ENCODE data around the gene MICALL1. TPM values are rescaled to one million over a fixed set of nuclear protein-coding genes. Genes with fewer than 3 reads are reported as not detected.

Gene MICALL1
- total RNA-seq, 4 donors from 2014 or later = 64.7 to 139 (median 88.4) TPM

DNA sequence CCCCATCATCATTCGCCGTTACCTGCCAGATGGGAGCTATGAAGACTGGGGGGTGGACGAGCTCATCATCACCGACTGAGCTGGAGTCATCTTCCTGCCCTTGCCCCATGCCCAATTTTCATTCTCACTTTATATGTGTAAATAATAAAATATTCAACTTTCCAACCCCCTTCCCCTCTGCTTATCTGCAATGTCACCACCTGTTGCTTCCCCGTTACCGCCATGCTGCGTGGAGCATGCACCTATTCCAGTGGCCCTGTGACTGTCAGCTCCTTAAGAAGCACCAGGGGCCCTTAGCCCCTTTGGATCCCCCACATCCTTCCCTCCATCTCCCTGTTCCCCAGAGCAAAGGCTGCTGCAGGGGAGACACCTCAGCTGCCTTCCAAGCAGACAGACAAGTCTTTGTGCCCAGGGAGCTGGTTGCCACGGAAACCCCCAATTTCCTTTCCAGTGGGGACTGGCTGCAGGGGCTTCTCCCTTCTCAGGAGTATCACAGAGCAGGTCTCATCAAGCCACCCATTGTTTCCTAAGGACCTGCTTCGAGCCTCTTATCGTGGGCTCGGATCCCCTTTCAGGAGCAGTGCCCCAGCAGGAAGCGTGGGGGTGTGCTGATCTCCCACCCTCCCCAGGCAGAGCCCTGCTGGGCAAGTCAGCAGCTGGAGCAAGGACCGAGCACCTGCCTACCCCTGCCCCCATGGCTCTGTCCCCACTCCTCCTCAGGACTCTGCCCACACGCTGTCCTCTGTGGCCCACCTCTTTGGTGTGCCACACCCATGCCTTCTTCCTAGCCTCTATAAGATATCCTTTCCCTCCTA is 61.7 kb downstream of the MICALL1 start:
- intact Hi-C loops (cut with DNase I) = loop anchor here (10.0 kb wide), 1 partner anchor 143 kb away; the partner anchor contains the start of gene GALR3
- Histone ChIP-seq H3K4me3 (no peak overlapping the region), H3K9me3 (no peaks in the 10 kb centered on the region), H3K27ac (no peak overlapping the region), H3K36me3 (peaks cover 21 to 68% (median 24%) of the 10 kb centered on the region in 3 donors), H3K4me1 (peaks cover 0 to 13% (median 0%) of the 10 kb centered on the region in 3 donors), H3K27me3 (no peaks in the 10 kb centered on the region)
- WGBS, 2 donors = 91 to 95% methylated on average over 8 to 10 of the region's 14 CpGs
- no peak for DNase-seq
- TF ChIP-seq, protein P1, sequence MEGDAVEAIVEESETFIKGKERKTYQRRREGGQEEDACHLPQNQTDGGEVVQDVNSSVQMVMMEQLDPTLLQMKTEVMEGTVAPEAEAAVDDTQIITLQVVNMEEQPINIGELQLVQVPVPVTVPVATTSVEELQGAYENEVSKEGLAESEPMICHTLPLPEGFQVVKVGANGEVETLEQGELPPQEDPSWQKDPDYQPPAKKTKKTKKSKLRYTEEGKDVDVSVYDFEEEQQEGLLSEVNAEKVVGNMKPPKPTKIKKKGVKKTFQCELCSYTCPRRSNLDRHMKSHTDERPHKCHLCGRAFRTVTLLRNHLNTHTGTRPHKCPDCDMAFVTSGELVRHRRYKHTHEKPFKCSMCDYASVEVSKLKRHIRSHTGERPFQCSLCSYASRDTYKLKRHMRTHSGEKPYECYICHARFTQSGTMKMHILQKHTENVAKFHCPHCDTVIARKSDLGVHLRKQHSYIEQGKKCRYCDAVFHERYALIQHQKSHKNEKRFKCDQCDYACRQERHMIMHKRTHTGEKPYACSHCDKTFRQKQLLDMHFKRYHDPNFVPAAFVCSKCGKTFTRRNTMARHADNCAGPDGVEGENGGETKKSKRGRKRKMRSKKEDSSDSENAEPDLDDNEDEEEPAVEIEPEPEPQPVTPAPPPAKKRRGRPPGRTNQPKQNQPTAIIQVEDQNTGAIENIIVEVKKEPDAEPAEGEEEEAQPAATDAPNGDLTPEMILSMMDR (IDR thresholded peaks at IDR 0.05) = no peak
- no peak for TF ChIP-seq POLR2A (IDR thresholded peaks at IDR 0.05)

- intact Hi-C loops (cut with DNase I) = loop anchor here (10.0 kb wide), 1 partner anchor 144 kb away; the partner anchor contains the start of gene GALR3
- Histone ChIP-seq H3K4me3 (no peak overlapping the region), H3K9me3 (no peaks in the 10 kb centered on the region), H3K27me3 (no peaks in the 10 kb centered on the region), H3K4me1 (peaks cover 0 to 13% (median 0%) of the 10 kb centered on the region in 3 donors), H3K36me3 (peaks cover 21 to 65% (median 24%) of the 10 kb centered on the region in 3 donors), H3K27ac (no peak overlapping the region)
- no peak for DNase-seq
- WGBS, 2 donors = 70 to 93% methylated on average over 4 of the region's 5 CpGs
- no peak for TF ChIP-seq POLR2A (IDR thresholded peaks at IDR 0.05)
- TF ChIP-seq, protein P1 (IDR thresholded peaks at IDR 0.05) = no peak
Observed at GRCh38 chr22:37968452-37969251, 62.6 kb downstream of the MICALL1 start.

DNA sequence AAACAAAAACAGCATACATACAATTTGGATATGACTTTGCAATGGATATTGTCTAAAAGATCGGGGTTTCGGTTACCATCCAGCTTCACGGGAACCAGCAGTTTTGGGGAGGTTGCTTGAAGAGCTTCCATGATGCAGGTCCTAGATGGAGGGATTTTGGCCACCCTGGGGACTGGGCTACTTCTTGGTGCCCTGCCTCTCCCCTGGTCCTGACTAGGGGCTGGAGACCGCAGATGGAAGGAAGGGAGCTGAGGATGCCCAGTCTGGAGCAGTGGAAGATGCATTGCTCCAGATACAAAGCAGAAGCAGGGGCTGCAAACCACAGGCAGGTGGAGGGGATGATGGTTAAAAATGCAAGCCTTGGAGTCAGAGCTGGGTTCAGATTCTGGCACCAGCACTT is 64.8 kb downstream of the MICALL1 start:
- Histone ChIP-seq H3K4me3 (no peak overlapping the region), H3K27me3 (no peaks in the 10 kb centered on the region), H3K27ac (no peak overlapping the region), H3K9me3 (no peaks in the 10 kb centered on the region), H3K4me1 (peaks cover 0 to 7% (median 0%) of the 10 kb centered on the region in 3 donors), H3K36me3 (peaks cover 21 to 56% (median 24%) of the 10 kb centered on the region in 3 donors)
- WGBS, 2 donors = 98 to 99% methylated on average over 4 of the region's 4 CpGs
- TF ChIP-seq POLR2A (IDR thresholded peaks at IDR 0.05) = no peak
- TF ChIP-seq, protein P1 (IDR thresholded peaks at IDR 0.05) = no peak
- DNase-seq = no peak
- intact Hi-C loops (cut with DNase I) = no loop called here

DNA sequence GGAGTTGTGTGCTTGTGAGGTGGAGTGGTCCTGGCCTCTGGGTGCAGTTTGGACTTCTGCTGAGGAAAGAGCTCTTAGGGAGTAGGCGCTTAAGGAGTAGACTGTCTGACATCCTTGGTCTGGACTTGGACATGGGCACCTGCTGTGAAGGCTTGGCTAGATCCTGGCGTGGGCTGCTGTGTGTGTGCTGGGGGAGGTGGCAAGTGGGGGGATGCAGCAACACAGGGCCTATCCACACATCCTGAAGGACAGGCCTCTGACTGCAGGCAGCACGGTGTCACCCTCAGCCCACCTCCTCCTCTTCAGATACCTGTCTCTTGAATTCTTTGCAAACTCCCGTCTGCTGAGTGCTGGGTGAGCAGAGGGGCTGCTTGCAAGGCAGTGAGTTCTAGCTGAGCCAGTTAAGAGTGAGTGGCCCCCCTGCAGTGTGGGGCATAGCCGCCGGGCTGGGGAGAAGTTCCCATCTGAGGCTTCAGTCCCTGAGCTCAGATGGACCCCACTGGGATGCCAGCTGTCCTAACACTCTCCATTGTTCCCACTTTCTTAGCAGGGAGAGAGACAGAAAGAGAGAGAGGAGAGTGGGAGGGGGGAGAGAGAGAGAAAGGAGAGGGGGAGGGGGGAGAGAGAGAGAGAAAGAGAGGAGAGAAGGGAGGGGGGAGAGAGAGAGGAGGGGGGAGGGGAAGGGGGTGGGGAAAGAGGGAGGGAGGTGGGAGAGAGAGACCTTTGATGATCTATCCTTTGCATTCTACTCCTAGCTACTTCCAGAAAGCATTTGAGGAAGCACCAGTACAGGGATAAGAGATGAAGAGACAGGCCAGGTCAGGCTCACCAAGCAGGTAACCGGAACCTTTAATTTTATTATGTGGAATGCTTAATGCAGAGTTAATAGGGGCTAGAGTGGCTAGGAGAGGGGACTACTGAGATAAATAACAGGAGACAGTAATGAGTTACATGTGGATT is 65.7 kb downstream of the MICALL1 start:
- Histone ChIP-seq H3K9me3 (no peaks in the 10 kb centered on the region), H3K36me3 (peaks cover 17 to 55% (median 21%) of the 10 kb centered on the region in 3 donors), H3K4me1 (peaks cover 0 to 7% (median 0%) of the 10 kb centered on the region in 3 donors), H3K27me3 (no peaks in the 10 kb centered on the region), H3K27ac (no peak overlapping the region), H3K4me3 (no peak overlapping the region)
- no peak for TF ChIP-seq POLR2A (IDR thresholded peaks at IDR 0.05)
- TF ChIP-seq, protein P1 (IDR thresholded peaks at IDR 0.05) = no peak
- no peak for DNase-seq
- 70 to 91% methylated on average over 3 to 6 of the region's 7 CpGs for WGBS, 2 donors
- intact Hi-C loops (cut with DNase I) = no loop called here

All from esophagus squamous epithelium (tissue), 5 donors.